ENCODE data around the gene GNAO1. TPM values are rescaled to one million over a fixed set of nuclear protein-coding genes. Genes with fewer than 3 reads are reported as not detected.
A peak's percentile ranks its signal among the peaks of the same experiment; 100 is the strongest.
"Not testable (repeated sequence)": the region's sequence is repeated elsewhere in the genome, so short reads cannot be mapped to it uniquely, and the experiment has no call there.

GNAO1 gene
- total RNA-seq, 1 experiment from 2014 or later, result not detected

- H3K9ac ChIP-seq (ENCODE audit: low read length), result no peak overlapping the region
- TF ChIP-seq EZH2 (IDR thresholded peaks at IDR 0.05; ENCODE audit: low read length, unreplicated experiment) (no peak), CTCF (conservative IDR thresholded peaks at IDR 0.05; ENCODE audit: low read depth, low read length) (no peak), EZH2phosphoT487 (IDR thresholded peaks at IDR 0.05; ENCODE audit: borderline replicate concordance, low read length) (no peak)
- H3K79me2 ChIP-seq (ENCODE audit: low read length), result no peaks in the 10 kb centered on the region
- ATAC-seq (no peak), DNase-seq (no peak)
- no peaks in the 10 kb centered on the region for H3K9me3 ChIP-seq (ENCODE audit: low read length)
- no TSS peak for BruUV-seq (replicated peaks)
- no peak overlapping the region for H3K4me3 ChIP-seq (ENCODE audit: low read length)
- intact Hi-C loops (cut with micrococcal nuclease), result no loop called here
- H3K4me1 ChIP-seq (ENCODE audit: insufficient read depth, low read length), result peaks cover 15% of the 10 kb centered on the region
- no peaks in the 10 kb centered on the region for H3K27me3 ChIP-seq (ENCODE audit: low read length)
- H2AFZ ChIP-seq (ENCODE audit: low read length), result no peak overlapping the region
- CTCF ChIA-PET, result no interaction called here
- H4K20me1 ChIP-seq (ENCODE audit: low read length), result no peaks in the 10 kb centered on the region
- peaks cover 4% of the 10 kb centered on the region for H3F3A ChIP-seq (ENCODE audit: low read length, unreplicated experiment)
- H3K4me2 ChIP-seq (ENCODE audit: low read length), result no peak overlapping the region
- POLR2A ChIA-PET (ENCODE audit: unreplicated experiment), result no interaction called here
- H3K27ac ChIP-seq (ENCODE audit: low read length), result no peak overlapping the region
- no peaks in the 10 kb centered on the region for H3K9me2 ChIP-seq (replicated peaks; ENCODE audit: low read length)
- H3K36me3 ChIP-seq (ENCODE audit: low read depth, low read length), result peaks cover 8% of the 10 kb centered on the region
These were observed 196.1 kb downstream of the GNAO1 start for GRCh38 chr16:56387396-56387795.

GRCh38 chr16:56388209-56388608, 196.9 kb downstream of the GNAO1 start:
- TF ChIP-seq CTCF (conservative IDR thresholded peaks at IDR 0.05; ENCODE audit: low read depth, low read length) (no peak), EZH2phosphoT487 (IDR thresholded peaks at IDR 0.05; ENCODE audit: borderline replicate concordance, low read length) (no peak), EZH2 (IDR thresholded peaks at IDR 0.05; ENCODE audit: low read length, unreplicated experiment) (no peak)
- H3K4me1 ChIP-seq (ENCODE audit: insufficient read depth, low read length), result peaks cover 7% of the 10 kb centered on the region; the same call in 1 of the 2 replicates
- no peak overlapping the region for H3K4me2 ChIP-seq (ENCODE audit: low read length)
- no peaks in the 10 kb centered on the region for H3K79me2 ChIP-seq (ENCODE audit: low read length)
- no peak overlapping the region for H3K27ac ChIP-seq (ENCODE audit: low read length)
- no peaks in the 10 kb centered on the region for H3K27me3 ChIP-seq (ENCODE audit: low read length)
- no peak overlapping the region for H2AFZ ChIP-seq (ENCODE audit: low read length)
- no peaks in the 10 kb centered on the region for H3K9me2 ChIP-seq (replicated peaks; ENCODE audit: low read length)
- no peaks in the 10 kb centered on the region for H3F3A ChIP-seq (ENCODE audit: low read length, unreplicated experiment)
- BruUV-seq (replicated peaks), result no TSS peak
- intact Hi-C loops (cut with micrococcal nuclease), result no loop called here
- no peaks in the 10 kb centered on the region for H3K9me3 ChIP-seq (ENCODE audit: low read length)
- DNase-seq, result no peak
- H3K4me3 ChIP-seq (ENCODE audit: low read length), result no peak overlapping the region
- POLR2A ChIA-PET (ENCODE audit: unreplicated experiment), result no interaction called here
- H3K9ac ChIP-seq (ENCODE audit: low read length), result no peak overlapping the region
- no peaks in the 10 kb centered on the region for H4K20me1 ChIP-seq (ENCODE audit: low read length)
- H3K36me3 ChIP-seq (ENCODE audit: low read depth, low read length), result peaks cover 8% of the 10 kb centered on the region
- CTCF ChIA-PET, result no interaction called here
- ATAC-seq, result no peak

GRCh38 chr16:56389554-56389953, 198.3 kb downstream of the GNAO1 start:
- no peak for ATAC-seq
- Histone ChIP-seq H3K27me3 (ENCODE audit: low read length) (no peaks in the 10 kb centered on the region), H3K36me3 (ENCODE audit: low read depth, low read length) (peaks cover 8% of the 10 kb centered on the region), H3K4me2 (ENCODE audit: low read length) (no peak overlapping the region), H3K4me3 (ENCODE audit: low read length) (no peak overlapping the region), H3K9me3 (ENCODE audit: low read length) (no peaks in the 10 kb centered on the region), H4K20me1 (ENCODE audit: low read length) (no peaks in the 10 kb centered on the region), H3K9ac (ENCODE audit: low read length) (no peak overlapping the region), H3K27ac (ENCODE audit: low read length) (no peak overlapping the region), H3K79me2 (ENCODE audit: low read length) (no peaks in the 10 kb centered on the region), H3K4me1 (ENCODE audit: insufficient read depth, low read length) (no peaks in the 10 kb centered on the region), H2AFZ (ENCODE audit: low read length) (no peak overlapping the region), H3F3A (ENCODE audit: low read length, unreplicated experiment) (no peaks in the 10 kb centered on the region), H3K9me2 (replicated peaks; ENCODE audit: low read length) (no peaks in the 10 kb centered on the region)
- BruUV-seq (replicated peaks), result no TSS peak
- DNase-seq, result peak; percentile 46
- ChIA-PET CTCF (no interaction called here), POLR2A (ENCODE audit: unreplicated experiment) (no interaction called here)
- no peak for TF ChIP-seq EZH2 (IDR thresholded peaks at IDR 0.05; ENCODE audit: low read length, unreplicated experiment)
- no peak for TF ChIP-seq EZH2phosphoT487 (IDR thresholded peaks at IDR 0.05; ENCODE audit: borderline replicate concordance, low read length)
- no peak for TF ChIP-seq CTCF (conservative IDR thresholded peaks at IDR 0.05; ENCODE audit: low read depth, low read length)
- intact Hi-C loops (cut with micrococcal nuclease), result no loop called here

GRCh38 chr16:56396724-56397123, 205.4 kb downstream of the GNAO1 start:
- H3K27me3 ChIP-seq (ENCODE audit: low read length); H3K4me1 ChIP-seq (ENCODE audit: insufficient read depth, low read length); H3K9ac ChIP-seq (ENCODE audit: low read length); ATAC-seq; H3K4me2 ChIP-seq (ENCODE audit: low read length); H3K9me2 ChIP-seq (replicated peaks; ENCODE audit: low read length); BruUV-seq (replicated peaks); DNase-seq; POLR2A ChIA-PET (ENCODE audit: unreplicated experiment); H3K79me2 ChIP-seq (ENCODE audit: low read length); intact Hi-C loops (cut with micrococcal nuclease); H3K9me3 ChIP-seq (ENCODE audit: low read length); H3K27ac ChIP-seq (ENCODE audit: low read length); H3K4me3 ChIP-seq (ENCODE audit: low read length); H2AFZ ChIP-seq (ENCODE audit: low read length); CTCF ChIA-PET; H3F3A ChIP-seq (ENCODE audit: low read length, unreplicated experiment); H4K20me1 ChIP-seq (ENCODE audit: low read length): not testable (repeated sequence)
- H3K36me3 ChIP-seq (ENCODE audit: low read depth, low read length), result peaks cover 15% of the 10 kb centered on the region; the same call in 1 of the 2 replicates

All from PC-3 (cell line).